Measurements from ENCODE around the gene CRYBB2.
"Not testable (repeated sequence)": the region's sequence is repeated elsewhere in the genome, so short reads cannot be mapped to it uniquely, and the experiment has no call there.

The CRYBB2 gene

GRCh38 chr22:25233706-25234105 is 14.3 kb downstream of the CRYBB2 start:
- DNase-seq (ENCODE audit: low read depth in 2 of 2), result not testable (repeated sequence)

- peak; percentile 43 to 70 for DNase-seq (ENCODE audit: low read depth in 2 of 2)
These were observed 16.3 kb downstream of the CRYBB2 start for GRCh38 chr22:25235547-25236290.

- no peak for DNase-seq (ENCODE audit: low read depth in 2 of 2)
These were observed 17.0 kb downstream of the CRYBB2 start for GRCh38 chr22:25236417-25236816.

- no peak for DNase-seq (ENCODE audit: low read depth in 2 of 2)
These were observed 18.1 kb downstream of the CRYBB2 start for GRCh38 chr22:25237503-25237902.

- DNase-seq (ENCODE audit: low read depth in 2 of 2), result not testable (repeated sequence)
These were observed 18.6 kb downstream of the CRYBB2 start for GRCh38 chr22:25238058-25238457.

- not testable (repeated sequence) for DNase-seq (ENCODE audit: low read depth in 2 of 2)
These were observed 35.7 kb downstream of the CRYBB2 start for GRCh38 chr22:25255169-25255568.

GRCh38 chr22:25267567-25267966 is 48.1 kb downstream of the CRYBB2 start:
- DNase-seq (ENCODE audit: low read depth in 2 of 2), result not testable (repeated sequence)

GRCh38 chr22:25268902-25269301 is 49.5 kb downstream of the CRYBB2 start:
- not testable (repeated sequence) for DNase-seq (ENCODE audit: low read depth in 2 of 2)

- not testable (repeated sequence) for DNase-seq (ENCODE audit: low read depth in 2 of 2)
These were observed 50.6 kb downstream of the CRYBB2 start for GRCh38 chr22:25270061-25270460.

- not testable (repeated sequence) for DNase-seq (ENCODE audit: low read depth in 2 of 2)
These were observed 53.8 kb downstream of the CRYBB2 start for GRCh38 chr22:25273231-25273630.

GRCh38 chr22:25273928-25274327 is 54.5 kb downstream of the CRYBB2 start:
- DNase-seq (ENCODE audit: low read depth in 2 of 2), result not testable (repeated sequence)

GRCh38 chr22:25280118-25280517 is 60.7 kb downstream of the CRYBB2 start:
- DNase-seq (ENCODE audit: low read depth in 2 of 2), result not testable (repeated sequence)
